HG03196 (cell line): ENCODE results near the gene MFAP3L.

Source experiments
- ATAC-seq: cut with Tn5 transposase; IDR thresholded peaks from one replicate; pipeline ENCODE4 v1.9.1; 2021; ENCODE audit not compliant: unreplicated experiment

The MFAP3L gene

DNA sequence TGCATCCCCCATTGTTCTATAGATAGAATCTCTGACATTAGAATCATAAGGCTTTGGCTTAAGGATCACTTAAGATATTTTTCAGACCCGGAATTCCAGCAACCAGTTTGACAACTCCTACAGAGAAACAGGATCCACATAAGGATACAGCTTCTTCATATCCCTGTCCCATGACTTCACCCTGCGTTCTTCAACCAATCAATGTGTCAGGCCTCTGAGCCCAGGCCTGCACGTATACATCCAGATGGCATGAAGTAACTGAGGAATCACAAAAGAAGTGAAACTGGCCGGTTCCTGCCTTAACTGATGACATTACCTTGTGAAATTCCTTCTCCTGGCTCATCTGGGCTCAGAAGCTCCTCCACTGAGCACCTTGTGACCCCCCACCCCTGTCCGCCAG is 85.1 kb downstream of the MFAP3L start:
- no peak for ATAC-seq

DNA sequence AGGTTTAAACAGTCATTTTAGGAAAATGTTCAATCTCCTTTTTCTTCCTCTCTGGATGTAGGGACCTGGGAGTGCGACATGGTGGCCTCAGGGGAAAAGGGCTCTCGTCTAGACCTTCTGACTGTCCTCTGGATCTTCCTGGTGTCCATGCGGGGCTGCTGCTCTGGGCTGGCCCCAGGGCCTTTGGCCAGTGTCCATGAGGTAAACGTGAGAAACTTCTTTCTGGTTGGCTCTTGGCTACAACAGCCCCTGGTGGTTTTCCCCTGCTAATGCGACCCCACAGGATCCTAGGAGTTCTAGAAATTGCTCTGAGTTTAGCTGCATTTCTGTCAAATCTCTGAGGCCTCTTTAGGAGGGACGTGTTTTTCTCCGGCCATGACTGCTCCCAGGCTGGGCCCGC is 85.7 kb downstream of the MFAP3L start:
- ATAC-seq = no peak
